HepG2 (cell line): ENCODE results near the gene ZMIZ1. TPM values are rescaled to one million over a fixed set of nuclear protein-coding genes. Genes with fewer than 3 reads are reported as not detected.

ENCODE experiments used
- ATAC-seq: fragments of 200-7000 bp; cut with Tn5 transposase; 3 replicates; pipeline ENCODE4 v1.9.1; 2020; ENCODE audit warnings: mild to moderate bottlenecking, moderate library complexity
- BruUV-seq: library from RNA; stranded (reverse); fragments of 400-500 nt; replicated peaks from 2 replicates; lab custom pipeline; 2021; lab: Mats Ljungman, UMichigan
- CTCF ChIA-PET: fragments of 300-600 bp; formaldehyde crosslinking; extraction: SDS; loops from one replicate; lab custom pipeline; 2021; ENCODE audit warnings: low total read pairs, inconsistent platforms, low intra/inter-chr PET ratio; lab: Yijun Ruan, JAX
- POLR2A ChIA-PET: fragments of 350-600 bp; sonication (Branson Sonifier 250); formaldehyde crosslinking; loops from one replicate; lab custom pipeline; 2020; ENCODE audit warnings: antibody characterized with exemption, inconsistent platforms; lab: Yijun Ruan, JAX
- DNase-seq: peaks from one replicate; pipeline ENCODE4 v3.0.0-alpha.2; 2015; ENCODE audit warnings: low spot score
- FAIRE-seq: peaks from 3 replicates; lab custom pipeline; 2011; peaks lifted over from hg19 to GRCh38; lab: Jason Lieb, UNC
- H2AFZ ChIP-seq: one replicate; pipeline ENCODE4 v1.6.1; 2011; ENCODE audit warnings: low read length, inconsistent platforms
- H3K27ac ChIP-seq: fragments of 300-600 bp; 3 replicates; pipeline ENCODE4 v1.8.0; 2011; ENCODE audit warnings: mixed run types, mild to moderate bottlenecking, mixed read lengths, low read length, inconsistent platforms; ENCODE audit not compliant: insufficient read depth; ENCODE audit errors: extremely low read length
- H3K27me3 ChIP-seq, 2 experiments: fragments of 200-600 bp in 1 of 2; 2 replicates in 1 of 2; 3 replicates in 1 of 2; pipeline versions ENCODE4 v1.6.0 to v1.8.0; 2011; ENCODE audit warnings: low read length in 2 of 2, mild to moderate bottlenecking in 2 of 2, moderate library complexity in 2 of 2, inconsistent platforms in 1 of 2; ENCODE audit not compliant: insufficient read depth in 2 of 2, control insufficient read depth in 1 of 2
- H3K36me3 ChIP-seq, 2 experiments: fragments of 200-600 bp in 1 of 2; replicated peaks in 1 of 2; 2 replicates in 1 of 2; 3 replicates in 1 of 2; pipeline versions ENCODE4 v1.5.1 to v1.8.0; 2011; ENCODE audit warnings: low read length in 2 of 2, inconsistent platforms in 1 of 2; ENCODE audit not compliant: insufficient read depth in 2 of 2, control insufficient read depth in 1 of 2
- H3K4me1 ChIP-seq: 2 replicates; pipeline ENCODE4 v1.5.1; 2012; ENCODE audit warnings: low read length, inconsistent platforms; ENCODE audit not compliant: insufficient read depth
- H3K4me2 ChIP-seq: 2 replicates; pipeline ENCODE4 v1.6.0; 2011; ENCODE audit warnings: low read depth, low read length, inconsistent platforms
- H3K4me3 ChIP-seq, 3 experiments: fragments of 200-600 bp in 1 of 3; sonication (generic), shearing (Covaris generic) in 1 of 3; replicated peaks in 1 of 3; 2 replicates each; pipeline ENCODE4 v1.5.1; 2011 to 2016; ENCODE audit warnings: low read length in 3 of 3, inconsistent platforms in 2 of 3, low read depth in 2 of 3, mild to moderate bottlenecking in 2 of 3, control low read depth in 1 of 3, mixed read lengths in 1 of 3; ENCODE audit not compliant: insufficient read depth in 1 of 3
- H3K79me2 ChIP-seq: one replicate; pipeline ENCODE4 v1.6.1; 2011; ENCODE audit warnings: low read length, inconsistent platforms; ENCODE audit not compliant: insufficient read depth
- H3K9ac ChIP-seq: 2 replicates; pipeline ENCODE4 v1.6.0; 2011; ENCODE audit warnings: mild to moderate bottlenecking, low read depth, low read length, inconsistent platforms; ENCODE audit not compliant: insufficient read depth
- H3K9me3 ChIP-seq: 2 replicates; pipeline ENCODE4 v1.5.1; 2012; ENCODE audit warnings: mild to moderate bottlenecking, low read length
- H4K20me1 ChIP-seq: 2 replicates; pipeline ENCODE4 v1.6.0; 2011; ENCODE audit warnings: inconsistent platforms, mild to moderate bottlenecking, low read length, moderate library complexity; ENCODE audit not compliant: insufficient read depth
- NFKBIZ ChIP-seq: IDR thresholded peaks from 2 replicates; pipeline ENCODE4 v1.6.1; 2018; ENCODE audit warnings: missing genetic modification reagents, missing compliant biosample characterization
- POLR2A ChIP-seq, 2 experiments: IDR thresholded peaks; 2 replicates each; pipeline ENCODE4 v1.6.1; 2011; ENCODE audit warnings: low read depth in 2 of 2, low read length in 2 of 2, mild to moderate bottlenecking in 1 of 2, moderate library complexity in 1 of 2; ENCODE audit not compliant: insufficient read depth in 1 of 2
- ZNF768 ChIP-seq: sonication (generic); formaldehyde crosslinking; IDR thresholded peaks from 2 replicates; pipeline ENCODE4 v1.4.0; 2020; ENCODE audit warnings: missing genetic modification reagents
- WGBS: methylation state at CpG from one replicate; pipeline ENCODE4 v1.1.6; 2017; ENCODE audit warnings: low lambda C conversion rate; 5-methylcytosine and 5-hydroxymethylcytosine counted together
- in situ Hi-C: cut with HindIII; loops from 2 replicates; pipeline ENCODE4 v1.10.0; 2017; ENCODE audit warnings: low pct_unique_long_range_greater_than_20kb; ENCODE audit not compliant: extremely low pct_ligation_motif_present
- intact Hi-C: fragments of 100-400 bp; cut with micrococcal nuclease; formaldehyde crosslinking; loops from one replicate; pipeline ENCODE4 v1.10.0; 2022; ENCODE audit not compliant: unreplicated experiment
- polyA plus RNA-seq, 8 experiments: library from polyadenylated mRNA; depleted of rRNA in 3 of 8; stranded (reverse) in 7 of 8; unstranded in 1 of 8; fragments of >200 nt; fragmentation: Illumina TruSeq in 4 of 8; extraction: Trizol in 4 of 8; gene quantifications; 2 replicates each; pipeline versions ENCODE4 v1.2.1 to v1.2.3, GENCODE V29; 2011 to 2016; ENCODE audit warnings: low read depth in 4 of 8, missing spikeins in 1 of 8, mixed read lengths in 1 of 8; ENCODE audit not compliant: insufficient read depth in 1 of 8
- total RNA-seq, 5 experiments: library from RNA; depleted of rRNA; stranded (reverse); fragments of >200 nt; fragmentation: Illumina TruSeq; extraction: Trizol; gene quantifications; 2 replicates each; pipeline ENCODE4 v1.2.3, GENCODE V29; 2016; ENCODE audit warnings: low read depth in 1 of 5
- TF ChIP-seq, protein P1 (sequence below): sonication (generic); formaldehyde crosslinking; IDR thresholded peaks from 2 replicates; pipeline ENCODE4 v1.4.0; 2020; ENCODE audit warnings: missing genetic modification reagents

ZMIZ1 gene
- total and polyA plus RNA-seq, 2 of the 13 experiments (the other 11 are each of a cell fraction or from before 2014, with no cell fraction given): 5.3 to 10.2 TPM

DNA sequence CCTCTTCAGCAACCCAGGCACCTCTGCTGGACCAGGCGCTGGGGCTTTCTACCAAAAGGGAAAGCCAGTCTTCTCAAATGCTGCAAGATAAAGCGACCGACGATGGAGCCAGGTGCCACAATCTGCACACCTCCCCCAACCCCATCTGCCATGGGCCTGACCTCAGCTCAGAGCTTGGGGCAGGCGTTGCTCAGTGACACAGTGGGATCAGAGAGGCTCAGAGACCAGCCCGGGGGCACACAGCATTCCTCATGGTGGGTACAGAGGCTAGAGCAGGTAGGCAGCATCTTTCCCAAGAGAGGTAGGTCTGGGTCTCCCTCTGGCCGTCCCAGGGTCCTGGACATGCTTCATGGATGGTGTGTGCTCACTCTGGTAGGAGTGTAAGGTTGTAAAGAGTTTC lies 56.3 kb downstream of the ZMIZ1 start:
- H3K4me3 ChIP-seq: no peak overlapping the region
- 94% methylated on average over 5 of the region's 7 CpGs for WGBS
- H2AFZ ChIP-seq: no peak overlapping the region
- FAIRE-seq: no peak
- DNase-seq: no peak
- BruUV-seq: no TSS peak
- no peak overlapping the region for H3K27ac ChIP-seq
- H3K9ac ChIP-seq: no peak overlapping the region
- H3K79me2 ChIP-seq: peaks cover 30% of the 10 kb centered on the region
- CTCF ChIA-PET: no interaction called here
- H3K36me3 ChIP-seq: peaks cover 44 to 64% of the 10 kb centered on the region in 2 experiments
- no peaks in the 10 kb centered on the region for H3K27me3 ChIP-seq
- ATAC-seq: no peak
- in situ Hi-C loops: no loop called here
- no peak overlapping the region for H3K4me2 ChIP-seq
- no peaks in the 10 kb centered on the region for H3K9me3 ChIP-seq
- POLR2A ChIA-PET: no interaction called here
- intact Hi-C loops: loop anchor here (5.0 kb wide), 1 partner anchor 33 kb away; no protein-coding TSS in a partner anchor
- peaks cover 64% of the 10 kb centered on the region for H4K20me1 ChIP-seq
- TF ChIP-seq ZNF768 (CRISPR knock-in tag) (peak; percentile 99), POLR2A (IDR thresholded peaks at IDR 0.05; ENCODE audit: insufficient read depth in 1 of 2, low read depth in 2 of 2, low read length in 2 of 2) (0 out of 4 replicates have a peak, but pooled peaks of 1 of the 2 experiments have one; percentile 8), NFKBIZ (CRISPR knock-in tag) (no peak)
- TF ChIP-seq, protein P1, sequence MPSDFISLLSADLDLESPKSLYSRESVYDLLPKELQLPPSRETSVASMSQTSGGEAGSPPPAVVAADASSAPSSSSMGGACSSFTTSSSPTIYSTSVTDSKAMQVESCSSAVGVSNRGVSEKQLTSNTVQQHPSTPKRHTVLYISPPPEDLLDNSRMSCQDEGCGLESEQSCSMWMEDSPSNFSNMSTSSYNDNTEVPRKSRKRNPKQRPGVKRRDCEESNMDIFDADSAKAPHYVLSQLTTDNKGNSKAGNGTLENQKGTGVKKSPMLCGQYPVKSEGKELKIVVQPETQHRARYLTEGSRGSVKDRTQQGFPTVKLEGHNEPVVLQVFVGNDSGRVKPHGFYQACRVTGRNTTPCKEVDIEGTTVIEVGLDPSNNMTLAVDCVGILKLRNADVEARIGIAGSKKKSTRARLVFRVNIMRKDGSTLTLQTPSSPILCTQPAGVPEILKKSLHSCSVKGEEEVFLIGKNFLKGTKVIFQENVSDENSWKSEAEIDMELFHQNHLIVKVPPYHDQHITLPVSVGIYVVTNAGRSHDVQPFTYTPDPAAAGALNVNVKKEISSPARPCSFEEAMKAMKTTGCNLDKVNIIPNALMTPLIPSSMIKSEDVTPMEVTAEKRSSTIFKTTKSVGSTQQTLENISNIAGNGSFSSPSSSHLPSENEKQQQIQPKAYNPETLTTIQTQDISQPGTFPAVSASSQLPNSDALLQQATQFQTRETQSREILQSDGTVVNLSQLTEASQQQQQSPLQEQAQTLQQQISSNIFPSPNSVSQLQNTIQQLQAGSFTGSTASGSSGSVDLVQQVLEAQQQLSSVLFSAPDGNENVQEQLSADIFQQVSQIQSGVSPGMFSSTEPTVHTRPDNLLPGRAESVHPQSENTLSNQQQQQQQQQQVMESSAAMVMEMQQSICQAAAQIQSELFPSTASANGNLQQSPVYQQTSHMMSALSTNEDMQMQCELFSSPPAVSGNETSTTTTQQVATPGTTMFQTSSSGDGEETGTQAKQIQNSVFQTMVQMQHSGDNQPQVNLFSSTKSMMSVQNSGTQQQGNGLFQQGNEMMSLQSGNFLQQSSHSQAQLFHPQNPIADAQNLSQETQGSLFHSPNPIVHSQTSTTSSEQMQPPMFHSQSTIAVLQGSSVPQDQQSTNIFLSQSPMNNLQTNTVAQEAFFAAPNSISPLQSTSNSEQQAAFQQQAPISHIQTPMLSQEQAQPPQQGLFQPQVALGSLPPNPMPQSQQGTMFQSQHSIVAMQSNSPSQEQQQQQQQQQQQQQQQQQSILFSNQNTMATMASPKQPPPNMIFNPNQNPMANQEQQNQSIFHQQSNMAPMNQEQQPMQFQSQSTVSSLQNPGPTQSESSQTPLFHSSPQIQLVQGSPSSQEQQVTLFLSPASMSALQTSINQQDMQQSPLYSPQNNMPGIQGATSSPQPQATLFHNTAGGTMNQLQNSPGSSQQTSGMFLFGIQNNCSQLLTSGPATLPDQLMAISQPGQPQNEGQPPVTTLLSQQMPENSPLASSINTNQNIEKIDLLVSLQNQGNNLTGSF (CRISPR knock-in tag): no peak
- H3K4me1 ChIP-seq: peaks cover 51% of the 10 kb centered on the region
